HEK293T (cell line): ENCODE measurements around the gene KDM2B.

Source experiments
- BHLHE40 ChIP-seq: fragments of 450-650 bp; IDR thresholded peaks from 2 replicates; pipeline ENCODE4 v1.6.1; 2016; ENCODE audit warnings: mild to moderate bottlenecking, moderate library complexity, borderline replicate concordance
- ELF4 ChIP-seq: fragments of 450-650 bp; IDR thresholded peaks from 2 replicates; pipeline ENCODE4 v1.6.1; 2017; ENCODE audit warnings: antibody characterized with exemption
- FOXA1 ChIP-seq: fragments of 450-650 bp; IDR thresholded peaks from 2 replicates; pipeline ENCODE4 v1.6.1; 2016; ENCODE audit warnings: mild to moderate bottlenecking
- FOXK2 ChIP-seq: fragments of 450-650 bp; IDR thresholded peaks from 2 replicates; pipeline ENCODE4 v1.6.1; 2016; ENCODE audit warnings: mild to moderate bottlenecking
- FOXM1 ChIP-seq: fragments of 450-650 bp; IDR thresholded peaks from 2 replicates; pipeline ENCODE4 v1.6.1; 2017; ENCODE audit warnings: mild to moderate bottlenecking, borderline replicate concordance
- PKNOX1 ChIP-seq: fragments of 450-650 bp; IDR thresholded peaks from 2 replicates; pipeline ENCODE4 v1.6.1; 2016
- TARDBP ChIP-seq: fragments of 450-650 bp; IDR thresholded peaks from 2 replicates; pipeline ENCODE4 v1.6.1; 2016

GRCh38 chr12:121523741-121524140, 57.1 kb downstream of the KDM2B start:
- TF ChIP-seq FOXM1 (no peak), PKNOX1 (no peak), BHLHE40 (no peak), TARDBP (no peak), ELF4 (no peak), FOXA1 (no peak), FOXK2 (no peak)
